ENCODE data around the gene EXO5.
A peak's percentile ranks its signal among the peaks of the same experiment; 100 is the strongest.

DNA sequence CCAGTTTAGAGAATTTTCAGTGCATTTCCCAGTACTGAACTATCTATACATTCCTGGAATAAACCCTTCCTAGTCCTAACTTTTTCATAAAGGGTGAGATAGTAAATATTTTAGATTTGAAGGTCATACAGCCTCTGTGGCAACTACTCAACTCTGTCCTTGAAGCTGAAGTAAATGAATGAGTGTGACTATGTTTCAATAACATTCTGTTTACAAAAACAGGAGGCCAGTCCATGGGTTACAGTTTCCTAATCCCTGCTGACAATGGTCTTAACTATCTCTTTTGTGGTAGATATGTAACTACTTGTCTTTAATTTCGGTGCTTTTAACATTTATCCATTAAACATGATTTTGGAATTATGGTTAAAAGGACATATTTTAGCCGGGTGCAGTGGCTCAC lies 27.2 kb downstream of the EXO5 start:
- no peak for TF ChIP-seq RAD21 (IDR thresholded peaks at IDR 0.05)
- TF ChIP-seq CTCF (IDR thresholded peaks at IDR 0.05; ENCODE audit: low read depth, low read length, missing input control) = no peak
- peak in 1 of 2 donors; percentile 33 for TF ChIP-seq JUND (IDR thresholded peaks at IDR 0.05)
- peak in 1 of 2 donors; percentile 68 for TF ChIP-seq RXRA (IDR thresholded peaks at IDR 0.05)
- TF ChIP-seq TAF1 (conservative IDR thresholded peaks at IDR 0.05) = no peak
- no peak for TF ChIP-seq YY1 (IDR thresholded peaks at IDR 0.05)
- TF ChIP-seq, protein P1, sequence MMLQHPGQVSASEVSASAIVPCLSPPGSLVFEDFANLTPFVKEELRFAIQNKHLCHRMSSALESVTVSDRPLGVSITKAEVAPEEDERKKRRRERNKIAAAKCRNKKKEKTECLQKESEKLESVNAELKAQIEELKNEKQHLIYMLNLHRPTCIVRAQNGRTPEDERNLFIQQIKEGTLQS (IDR thresholded peaks at IDR 0.05) = no peak
- no peak for TF ChIP-seq EGR1 (IDR thresholded peaks at IDR 0.05; ENCODE audit: low read depth in 2 of 2)
- TF ChIP-seq, protein P2, sequence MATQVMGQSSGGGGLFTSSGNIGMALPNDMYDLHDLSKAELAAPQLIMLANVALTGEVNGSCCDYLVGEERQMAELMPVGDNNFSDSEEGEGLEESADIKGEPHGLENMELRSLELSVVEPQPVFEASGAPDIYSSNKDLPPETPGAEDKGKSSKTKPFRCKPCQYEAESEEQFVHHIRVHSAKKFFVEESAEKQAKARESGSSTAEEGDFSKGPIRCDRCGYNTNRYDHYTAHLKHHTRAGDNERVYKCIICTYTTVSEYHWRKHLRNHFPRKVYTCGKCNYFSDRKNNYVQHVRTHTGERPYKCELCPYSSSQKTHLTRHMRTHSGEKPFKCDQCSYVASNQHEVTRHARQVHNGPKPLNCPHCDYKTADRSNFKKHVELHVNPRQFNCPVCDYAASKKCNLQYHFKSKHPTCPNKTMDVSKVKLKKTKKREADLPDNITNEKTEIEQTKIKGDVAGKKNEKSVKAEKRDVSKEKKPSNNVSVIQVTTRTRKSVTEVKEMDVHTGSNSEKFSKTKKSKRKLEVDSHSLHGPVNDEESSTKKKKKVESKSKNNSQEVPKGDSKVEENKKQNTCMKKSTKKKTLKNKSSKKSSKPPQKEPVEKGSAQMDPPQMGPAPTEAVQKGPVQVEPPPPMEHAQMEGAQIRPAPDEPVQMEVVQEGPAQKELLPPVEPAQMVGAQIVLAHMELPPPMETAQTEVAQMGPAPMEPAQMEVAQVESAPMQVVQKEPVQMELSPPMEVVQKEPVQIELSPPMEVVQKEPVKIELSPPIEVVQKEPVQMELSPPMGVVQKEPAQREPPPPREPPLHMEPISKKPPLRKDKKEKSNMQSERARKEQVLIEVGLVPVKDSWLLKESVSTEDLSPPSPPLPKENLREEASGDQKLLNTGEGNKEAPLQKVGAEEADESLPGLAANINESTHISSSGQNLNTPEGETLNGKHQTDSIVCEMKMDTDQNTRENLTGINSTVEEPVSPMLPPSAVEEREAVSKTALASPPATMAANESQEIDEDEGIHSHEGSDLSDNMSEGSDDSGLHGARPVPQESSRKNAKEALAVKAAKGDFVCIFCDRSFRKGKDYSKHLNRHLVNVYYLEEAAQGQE (IDR thresholded peaks at IDR 0.05) = peak; percentile 13
- peak; percentile 34 for TF ChIP-seq SP1 (IDR thresholded peaks at IDR 0.05)
- TF ChIP-seq, protein P3, sequence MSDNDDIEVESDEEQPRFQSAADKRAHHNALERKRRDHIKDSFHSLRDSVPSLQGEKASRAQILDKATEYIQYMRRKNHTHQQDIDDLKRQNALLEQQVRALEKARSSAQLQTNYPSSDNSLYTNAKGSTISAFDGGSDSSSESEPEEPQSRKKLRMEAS (IDR thresholded peaks at IDR 0.05) = peak; percentile 36
- TF ChIP-seq GABPA (IDR thresholded peaks at IDR 0.05 in 1 of 2, conservative IDR thresholded peaks at IDR 0.05 in 1 of 2) = no peak

All from liver (tissue), 3 donors.